H1 (cell line): Measurements from ENCODE around the gene AGGF1. TPM values are rescaled to one million over a fixed set of nuclear protein-coding genes. Genes with fewer than 3 reads are reported as not detected.
A peak's percentile ranks its signal among the peaks of the same experiment; 100 is the strongest.

Experiments used
- CTCF ChIA-PET: fragments of 300-600 bp; sonication (Branson Sonifier 250); formaldehyde crosslinking; loops from one replicate; lab custom pipeline; 2021; ENCODE audit not compliant: partially characterized antibody; lab: Charles Lee
- POLR2A ChIA-PET: fragments of 300-600 bp; sonication (Branson Sonifier 250); formaldehyde crosslinking; loops from one replicate; lab custom pipeline; 2021; ENCODE audit warnings: inconsistent platforms; ENCODE audit not compliant: partially characterized antibody; lab: Charles Lee
- DNase-seq, 2 experiments: peaks; one replicate each; pipeline versions ENCODE4 v3.0.0 to v3.0.0-alpha.2; 2010 to 2022; ENCODE audit warnings: low spot score in 2 of 2, low read depth in 1 of 2, mixed read lengths in 1 of 2
- FAIRE-seq: peaks from 2 replicates; lab custom pipeline; 2011; peaks lifted over from hg19 to GRCh38; lab: Jason Lieb, UNC
- H2AFZ ChIP-seq: 2 replicates; pipeline ENCODE4 v1.8.1; 2012; ENCODE audit warnings: low read length, inconsistent platforms
- H2AK5ac ChIP-seq: 2 replicates; pipeline ENCODE4 v1.6.1; 2013; ENCODE audit warnings: low read depth, low read length
- H2BK120ac ChIP-seq: replicated peaks from 2 replicates; pipeline ENCODE3; 2013; ENCODE audit warnings: low read depth, low read length, inconsistent platforms
- H2BK12ac ChIP-seq: 2 replicates; pipeline ENCODE4 v1.6.1; 2013; ENCODE audit warnings: low read depth, low read length
- H2BK15ac ChIP-seq: 2 replicates; pipeline ENCODE4 v1.6.1; 2013; ENCODE audit warnings: low read length
- H2BK20ac ChIP-seq: 2 replicates; pipeline ENCODE4 v1.6.1; 2013; ENCODE audit warnings: low read length
- H2BK5ac ChIP-seq: 2 replicates; pipeline ENCODE4 v1.6.1; 2013; ENCODE audit warnings: low read depth, low read length
- H3K14ac ChIP-seq: 2 replicates; pipeline ENCODE4 v1.6.1; 2013; ENCODE audit warnings: inconsistent platforms; ENCODE audit not compliant: insufficient read length
- H3K18ac ChIP-seq: 2 replicates; pipeline ENCODE4 v1.6.1; 2013; ENCODE audit warnings: low read length; ENCODE audit errors: extremely low read depth
- H3K23ac ChIP-seq: 2 replicates; pipeline ENCODE4 v1.6.1; 2013; ENCODE audit warnings: inconsistent platforms; ENCODE audit not compliant: insufficient read length
- H3K23me2 ChIP-seq: 2 replicates; pipeline ENCODE4 v1.6.1; 2013; ENCODE audit warnings: low read depth, low read length
- H3K27ac ChIP-seq: 2 replicates; pipeline ENCODE4 v1.6.1; 2011; ENCODE audit warnings: low read depth, low read length, inconsistent platforms
- H3K27me3 ChIP-seq, 4 experiments: replicated peaks in 1 of 4; 1 replicate in 1 of 4; 2 replicates in 3 of 4; pipeline versions ENCODE4 v1.6.1 to v1.8.1; 2011 to 2013; ENCODE audit warnings: low read length in 3 of 4, mild to moderate bottlenecking in 3 of 4, inconsistent platforms in 2 of 4, mixed read lengths in 2 of 4, moderate library complexity in 1 of 4; ENCODE audit not compliant: control insufficient read depth in 3 of 4, insufficient read depth in 3 of 4; ENCODE audit errors: extremely low read depth in 1 of 4
- H3K36me3 ChIP-seq, 4 experiments: 2 replicates each; pipeline versions ENCODE4 v1.6.1 to v1.8.1; 2011 to 2013; ENCODE audit warnings: mild to moderate bottlenecking in 4 of 4, low read length in 3 of 4, moderate library complexity in 2 of 4, control low read depth in 1 of 4, inconsistent platforms in 1 of 4; ENCODE audit not compliant: insufficient read depth in 4 of 4, control insufficient read depth in 2 of 4
- H3K4ac ChIP-seq: replicated peaks from 2 replicates; pipeline ENCODE3; 2013; ENCODE audit warnings: low read length, low read depth, mixed read lengths, inconsistent platforms; ENCODE audit not compliant: insufficient read length
- H3K4me1 ChIP-seq, 4 experiments: replicated peaks in 1 of 4; 1 replicate in 1 of 4; 2 replicates in 3 of 4; pipeline versions ENCODE4 v1.6.1 to v1.8.1; 2011 to 2013; ENCODE audit warnings: low read length in 3 of 4, inconsistent platforms in 2 of 4, mixed read lengths in 1 of 4; ENCODE audit not compliant: insufficient read depth in 4 of 4, control insufficient read depth in 3 of 4
- H3K4me2 ChIP-seq, 2 experiments: 2 replicates each; pipeline versions ENCODE4 v1.6.1 to v1.8.1; 2011 to 2013; ENCODE audit warnings: low read depth in 2 of 2, low read length in 2 of 2, control low read depth in 1 of 2, inconsistent platforms in 1 of 2, mild to moderate bottlenecking in 1 of 2; ENCODE audit not compliant: insufficient read depth in 1 of 2
- H3K4me3 ChIP-seq, 4 experiments: fragments of 200-600, 300-600 bp in 1 of 4; sonication (generic), shearing (Covaris generic), sonication (Bioruptor Twin) in 1 of 4; 2 replicates each; pipeline versions ENCODE4 v1.5.1 to v1.8.1; 2011 to 2016; ENCODE audit warnings: low read length in 4 of 4, low read depth in 3 of 4, control low read depth in 2 of 4, inconsistent platforms in 2 of 4, mild to moderate bottlenecking in 2 of 4, mixed read lengths in 1 of 4, moderate library complexity in 1 of 4; ENCODE audit not compliant: insufficient read depth in 2 of 4; ENCODE audit errors: extremely low read depth in 1 of 4
- H3K56ac ChIP-seq: replicated peaks from 2 replicates; pipeline ENCODE3; 2013; ENCODE audit warnings: low read depth, mild to moderate bottlenecking, mixed read lengths, low read length, inconsistent platforms; ENCODE audit not compliant: insufficient read length
- H3K79me1 ChIP-seq: 2 replicates; pipeline ENCODE4 v1.6.1; 2013; ENCODE audit warnings: low read depth, low read length, control low read depth
- H3K79me2 ChIP-seq, 2 experiments: 2 replicates each; pipeline versions ENCODE4 v1.6.1 to v1.8.1; 2012 to 2013; ENCODE audit warnings: low read length in 2 of 2, mild to moderate bottlenecking in 2 of 2, inconsistent platforms in 1 of 2; ENCODE audit not compliant: insufficient read depth in 2 of 2, control insufficient read depth in 1 of 2
- H3K9ac ChIP-seq, 4 experiments: replicated peaks in 1 of 4; 1 replicate in 1 of 4; 2 replicates in 3 of 4; pipeline versions ENCODE4 v1.6.1 to v1.8.1; 2011 to 2013; ENCODE audit warnings: low read depth in 3 of 4, low read length in 3 of 4, control low read depth in 2 of 4, mild to moderate bottlenecking in 2 of 4, moderate library complexity in 2 of 4, inconsistent platforms in 1 of 4; ENCODE audit errors: extremely low read depth in 1 of 4
- H3K9me3 ChIP-seq, 2 experiments: 2 replicates each; pipeline versions ENCODE4 v1.6.1 to v1.8.1; 2012 to 2013; ENCODE audit warnings: mild to moderate bottlenecking in 2 of 2, moderate library complexity in 2 of 2, control low read depth in 1 of 2, inconsistent platforms in 1 of 2, low read depth in 1 of 2, low read length in 1 of 2, mixed read lengths in 1 of 2; ENCODE audit not compliant: insufficient read depth in 2 of 2
- H4K20me1 ChIP-seq, 2 experiments: replicated peaks in 1 of 2; 2 replicates each; pipeline versions ENCODE3 to v1.8.1; 2011 to 2013; ENCODE audit warnings: inconsistent platforms in 2 of 2, low read length in 2 of 2, mild to moderate bottlenecking in 1 of 2; ENCODE audit not compliant: insufficient read depth in 2 of 2, control insufficient read depth in 1 of 2
- H4K5ac ChIP-seq: 2 replicates; pipeline ENCODE4 v1.6.1; 2013; ENCODE audit warnings: low read length, low read depth, mixed read lengths, inconsistent platforms; ENCODE audit not compliant: insufficient read length
- H4K8ac ChIP-seq: 2 replicates; pipeline ENCODE4 v1.8.0; 2013; ENCODE audit warnings: mild to moderate bottlenecking, moderate library complexity, low read length, inconsistent platforms; ENCODE audit not compliant: insufficient read depth; ENCODE audit errors: extremely low read depth
- H4K91ac ChIP-seq: replicated peaks from 2 replicates; pipeline ENCODE3; 2013; ENCODE audit warnings: low read length, mixed read lengths, inconsistent platforms; ENCODE audit not compliant: insufficient read length
- ATF2 ChIP-seq: IDR thresholded peaks from 2 replicates; pipeline ENCODE4 v1.6.1; 2012; ENCODE audit warnings: low read length, inconsistent platforms
- ATF3 ChIP-seq: IDR thresholded peaks from 2 replicates; pipeline ENCODE4 v1.6.1; 2011; ENCODE audit warnings: low read depth, mild to moderate bottlenecking, low read length; ENCODE audit not compliant: insufficient read depth
- CHD2 ChIP-seq: IDR thresholded peaks from 2 replicates; pipeline ENCODE4 v1.6.1; 2012; ENCODE audit warnings: low read length, improper control_type of control experiment
- CTBP2 ChIP-seq: IDR thresholded peaks from 2 replicates; pipeline ENCODE4 v1.7.0; 2011; ENCODE audit warnings: borderline replicate concordance, mild to moderate bottlenecking, moderate library complexity, mixed read lengths, low read length; ENCODE audit not compliant: insufficient read depth, insufficient read length
- EZH2 ChIP-seq: fragments of 200-600 bp; sonication (generic); IDR thresholded peaks from 2 replicates; pipeline ENCODE4 v1.7.1; 2012; ENCODE audit warnings: low read depth, mild to moderate bottlenecking, moderate library complexity, low read length, inconsistent platforms; ENCODE audit not compliant: severe bottlenecking
- POLR2AphosphoS5 ChIP-seq: IDR thresholded peaks from 2 replicates; pipeline ENCODE4 v1.6.1; 2011; ENCODE audit warnings: low read depth, low read length
- TAF1 ChIP-seq: IDR thresholded peaks from 2 replicates; pipeline ENCODE4 v1.6.1; 2011; ENCODE audit warnings: mild to moderate bottlenecking, low read depth, low read length
- TEAD4 ChIP-seq: IDR thresholded peaks from 2 replicates; pipeline ENCODE4 v1.6.1; 2012; ENCODE audit warnings: low read depth, low read length, inconsistent platforms, mixed read lengths
- WGBS, 2 experiments: shearing (Covaris generic) in 1 of 2; methylation state at CpG; one replicate each; pipeline versions ENCODE4 v1.1.6 to v1.1.7; 2013 to 2015; ENCODE audit warnings: low lambda C conversion rate in 2 of 2, mixed read lengths in 2 of 2, inconsistent platforms in 1 of 2, low coverage in 1 of 2, missing lambda C conversion rate in 1 of 2; ENCODE audit not compliant: insufficient replicate concordance in 2 of 2, insufficient coverage in 1 of 2, insufficient read length in 1 of 2; ENCODE audit errors: extremely low coverage in 1 of 2, missing lambda C conversion rate in 1 of 2; 5-methylcytosine and 5-hydroxymethylcytosine counted together
- polyA plus RNA-seq, 7 experiments: library from polyadenylated mRNA; depleted of rRNA in 3 of 7; stranded (reverse) in 5 of 7; unstranded in 2 of 7; fragments of >200 nt in 5 of 7; fragments of 200-250 nt in 2 of 7; gene quantifications; 1 replicate in 5 of 7; 2 replicates in 1 of 7; 4 replicates in 1 of 7; pipeline versions ENCODE4 v1.2.1 to v1.2.3, GENCODE V29; 2011 to 2013; ENCODE audit warnings: missing spikeins in 2 of 7, mixed read lengths in 2 of 7
- total RNA-seq: library from RNA; stranded (reverse); fragmentation: NEBNext Ultra II Directional; extraction: Animal tissue kit (Norgen Biotek cat#: 25700); gene quantifications from 2 replicates; pipeline ENCODE4 v1.2.1, GENCODE V29; 2021

AGGF1 gene
- total and polyA plus RNA-seq, 2 of the 8 experiments (the other 6 are each of a cell fraction or from before 2014, with no cell fraction given) = 7.3 to 19.0 TPM

GRCh38 chr5:77086689-77087483, 56.7 kb downstream of the AGGF1 start, which contains the start of gene ZBED3:
TSS of gene ZBED3 (minus strand) at chr5:77087285. CDS start at chr5:77077878, 9,407 bp downstream.
- H4K5ac ChIP-seq = peak within 1 kb of the TSS; percentile 83
- H3K27ac ChIP-seq = peak within 1 kb of the TSS; percentile 94
- no peaks in the 10 kb centered on the region for H3K79me1 ChIP-seq
- peak within 1 kb of the TSS; percentile 95 for H3K18ac ChIP-seq
- peak within 1 kb of the TSS; percentile 58 to 87 (median 74) for H3K4me3 ChIP-seq
- WGBS, 2 experiments = 1% methylated on average over 55 of the region's 63 CpGs; no CpG with 5 or more reads in 1 of the 2 experiments
- H2BK120ac ChIP-seq = peak within 1 kb of the TSS; percentile 52
- peaks cover 0 to 4% of the 10 kb centered on the region in 2 experiments; a peak in 2 of 4 replicates for H3K9me3 ChIP-seq
- H4K91ac ChIP-seq = peak within 1 kb of the TSS; percentile 89
- H3K9ac ChIP-seq = peak within 1 kb of the TSS; percentile 91 to 97 (median 92)
- peak within 1 kb of the TSS; percentile 86 for H2AFZ ChIP-seq
- no peak within 1 kb of the TSS for H2AK5ac ChIP-seq
- H2BK5ac ChIP-seq = peak within 1 kb of the TSS; percentile 99
- H3K4me2 ChIP-seq = peak within 1 kb of the TSS; percentile 78 to 85
- H2BK15ac ChIP-seq = peak within 1 kb of the TSS; percentile 73; the same call in 1 of the 2 replicates
- H3K23ac ChIP-seq = no peak within 1 kb of the TSS
- H3K27me3 ChIP-seq = no peaks in the 10 kb centered on the region
- H3K56ac ChIP-seq = peak within 1 kb of the TSS; percentile 96
- H4K8ac ChIP-seq = peak within 1 kb of the TSS; percentile 98
- no peak within 1 kb of the TSS for H2BK20ac ChIP-seq
- FAIRE-seq (peak; percentile 86), DNase-seq (peak in 1 of 2 experiments; percentile 77)
- no peaks in the 10 kb centered on the region for H4K20me1 ChIP-seq
- peak within 1 kb of the TSS; percentile 90 for H2BK12ac ChIP-seq
- peaks cover 0 to 7% of the 10 kb centered on the region in 2 experiments; a peak in 1 of 4 replicates for H3K79me2 ChIP-seq
- no peak within 1 kb of the TSS for H3K14ac ChIP-seq
- H3K4ac ChIP-seq = peak within 1 kb of the TSS; percentile 47
- POLR2A ChIA-PET = interaction anchor here (0.8 to 5.4 kb wide), 24 partner anchors 9 to 1169 kb away, joined by 3 to 76 read pairs (median 4); partner anchors contain the start of genes AGGF1, F2RL1 and WDR41
- peaks cover 7% of the 10 kb centered on the region for H3K23me2 ChIP-seq
- H3K36me3 ChIP-seq = peaks cover 0 to 7% (median 0%) of the 10 kb centered on the region in 4 experiments; a peak in 3 of 8 replicates
- peaks cover 6 to 10% (median 8%) of the 10 kb centered on the region in 4 experiments; a peak in 6 of 7 replicates for H3K4me1 ChIP-seq
- CTCF ChIA-PET = interaction anchor here (0.6 to 1.9 kb wide), 13 partner anchors 9 to 1659 kb away, joined by 3 to 15 read pairs (median 3); partner anchors contain the start of gene AGGF1
- TF ChIP-seq POLR2AphosphoS5 (peak; percentile 75), TAF1 (peak; percentile 81), EZH2 (no peak), TEAD4 (peak; percentile 12; the same call in 1 of the 2 replicates), ATF2 (peak; percentile 82; the same call in 1 of the 2 replicates), ATF3 (peak; percentile 61; the same call in 1 of the 2 replicates), CTBP2 (no peak), CHD2 (0 out of 2 replicates have a peak, but pooled peaks have one; percentile 6)
